ENCODE data around the gene KDF1.

DNA sequence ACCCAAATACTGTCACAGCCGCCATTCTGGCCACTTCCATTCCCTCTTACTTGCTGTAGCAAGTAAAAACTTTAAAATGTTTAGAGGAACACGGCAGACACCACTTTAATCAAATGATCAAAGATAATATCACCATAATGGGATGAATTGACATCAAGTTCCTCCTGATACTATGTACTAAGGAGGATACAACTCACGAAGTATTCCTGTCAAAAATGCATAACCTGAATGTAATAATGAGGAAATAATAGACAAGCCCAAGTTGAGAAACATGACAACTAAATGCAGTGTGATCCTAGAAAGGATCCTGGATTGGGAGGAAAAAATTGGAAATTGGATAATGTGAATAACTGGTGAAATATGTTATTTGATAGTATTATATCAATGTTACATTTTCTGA, 3.9 kb downstream of the KDF1 start:
- TF ChIP-seq, protein P1, sequence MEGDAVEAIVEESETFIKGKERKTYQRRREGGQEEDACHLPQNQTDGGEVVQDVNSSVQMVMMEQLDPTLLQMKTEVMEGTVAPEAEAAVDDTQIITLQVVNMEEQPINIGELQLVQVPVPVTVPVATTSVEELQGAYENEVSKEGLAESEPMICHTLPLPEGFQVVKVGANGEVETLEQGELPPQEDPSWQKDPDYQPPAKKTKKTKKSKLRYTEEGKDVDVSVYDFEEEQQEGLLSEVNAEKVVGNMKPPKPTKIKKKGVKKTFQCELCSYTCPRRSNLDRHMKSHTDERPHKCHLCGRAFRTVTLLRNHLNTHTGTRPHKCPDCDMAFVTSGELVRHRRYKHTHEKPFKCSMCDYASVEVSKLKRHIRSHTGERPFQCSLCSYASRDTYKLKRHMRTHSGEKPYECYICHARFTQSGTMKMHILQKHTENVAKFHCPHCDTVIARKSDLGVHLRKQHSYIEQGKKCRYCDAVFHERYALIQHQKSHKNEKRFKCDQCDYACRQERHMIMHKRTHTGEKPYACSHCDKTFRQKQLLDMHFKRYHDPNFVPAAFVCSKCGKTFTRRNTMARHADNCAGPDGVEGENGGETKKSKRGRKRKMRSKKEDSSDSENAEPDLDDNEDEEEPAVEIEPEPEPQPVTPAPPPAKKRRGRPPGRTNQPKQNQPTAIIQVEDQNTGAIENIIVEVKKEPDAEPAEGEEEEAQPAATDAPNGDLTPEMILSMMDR (IDR thresholded peaks at IDR 0.05; ENCODE audit: extremely low read depth in 1 of 2, insufficient read depth in 1 of 2, low read depth in 1 of 2, low read length in 2 of 2), result no peak
- no peak for TF ChIP-seq JUN (IDR thresholded peaks at IDR 0.05; ENCODE audit: borderline replicate concordance, insufficient read depth, insufficient read length, low read depth)
- no peak for TF ChIP-seq EZH2 (IDR thresholded peaks at IDR 0.05; ENCODE audit: borderline replicate concordance, low read depth, low read length, severe bottlenecking)
- TF ChIP-seq POLR2A (IDR thresholded peaks at IDR 0.05; ENCODE audit: low read depth, low read length), result no peak

Data from endothelial cell of umbilical vein (primary cell).